NCI-H748 (cell line): ENCODE measurements around the gene SERPINE1.
"Not testable (repeated sequence)": the region's sequence is repeated elsewhere in the genome, so short reads cannot be mapped to it uniquely, and the experiment has no call there.

Experiments used
- DNase-seq: peaks from one replicate; lab custom pipeline; 2025; ENCODE audit not compliant: unreplicated experiment; lab: John Stamatoyannopoulos, UW

Gene SERPINE1

DNA sequence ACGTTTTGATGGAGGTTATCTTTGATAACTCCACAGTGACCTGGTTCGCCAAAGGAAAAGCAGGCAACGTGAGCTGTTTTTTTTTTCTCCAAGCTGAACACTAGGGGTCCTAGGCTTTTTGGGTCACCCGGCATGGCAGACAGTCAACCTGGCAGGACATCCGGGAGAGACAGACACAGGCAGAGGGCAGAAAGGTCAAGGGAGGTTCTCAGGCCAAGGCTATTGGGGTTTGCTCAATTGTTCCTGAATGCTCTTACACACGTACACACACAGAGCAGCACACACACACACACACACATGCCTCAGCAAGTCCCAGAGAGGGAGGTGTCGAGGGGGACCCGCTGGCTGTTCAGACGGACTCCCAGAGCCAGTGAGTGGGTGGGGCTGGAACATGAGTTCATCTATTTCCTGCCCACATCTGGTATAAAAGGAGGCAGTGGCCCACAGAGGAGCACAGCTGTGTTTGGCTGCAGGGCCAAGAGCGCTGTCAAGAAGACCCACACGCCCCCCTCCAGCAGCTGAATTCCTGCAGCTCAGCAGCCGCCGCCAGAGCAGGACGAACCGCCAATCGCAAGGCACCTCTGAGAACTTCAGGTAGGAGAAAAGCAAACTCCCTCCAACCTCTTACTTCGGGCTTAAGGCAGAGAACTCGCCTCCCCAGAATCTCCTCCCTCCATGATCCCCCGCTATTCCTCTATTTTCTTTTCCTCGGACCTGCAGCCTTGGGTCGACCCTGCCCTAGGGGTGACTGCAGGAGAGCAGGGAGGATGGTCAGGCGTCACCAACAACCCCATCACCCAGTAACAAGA is at the start of gene SERPINE1:
TSS of gene SERPINE1 (plus strand) at position 454 of the 809 bp plus-strand sequence. CDS start 1,290 bp downstream, outside the sequence.
- DNase-seq: peak; percentile 59

DNA sequence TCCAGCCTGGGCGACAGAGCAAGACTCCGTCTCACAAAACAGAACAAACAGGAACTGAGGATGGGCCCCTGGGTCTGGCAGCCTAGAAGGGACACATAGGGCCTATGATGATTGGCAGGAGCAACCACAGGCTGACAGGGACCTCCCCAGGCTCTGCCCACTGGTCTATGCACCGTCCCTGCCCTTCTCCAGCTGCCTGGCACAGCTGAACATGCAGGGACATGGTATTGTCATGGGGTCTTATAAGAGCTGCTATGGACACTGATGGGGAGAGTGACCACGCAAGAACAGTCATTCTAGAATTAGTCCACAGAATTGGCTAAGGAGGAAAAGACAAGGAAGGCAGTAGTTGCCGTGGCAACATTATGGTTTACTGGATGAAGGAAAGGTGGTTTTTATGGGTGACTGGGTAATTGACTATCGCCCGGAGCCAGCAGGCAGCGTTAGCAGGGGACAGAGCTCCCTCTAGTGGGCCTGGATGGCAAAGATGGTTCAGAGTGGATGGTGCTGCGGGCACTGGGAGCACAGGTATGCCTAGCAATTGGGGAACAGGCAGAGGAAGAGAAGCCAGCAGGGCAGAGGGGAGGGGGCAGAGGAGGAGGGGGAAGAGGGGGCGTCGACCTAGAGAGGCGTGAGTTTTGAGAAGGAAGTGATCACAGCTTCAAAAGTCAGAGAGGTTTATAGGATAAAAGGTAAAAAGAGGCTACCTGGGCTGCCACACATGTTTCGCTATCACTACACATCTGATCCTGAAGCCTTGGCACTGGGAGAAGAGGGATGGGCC is 49.4 kb upstream of the SERPINE1 start:
- peak; percentile 75 for DNase-seq

DNA sequence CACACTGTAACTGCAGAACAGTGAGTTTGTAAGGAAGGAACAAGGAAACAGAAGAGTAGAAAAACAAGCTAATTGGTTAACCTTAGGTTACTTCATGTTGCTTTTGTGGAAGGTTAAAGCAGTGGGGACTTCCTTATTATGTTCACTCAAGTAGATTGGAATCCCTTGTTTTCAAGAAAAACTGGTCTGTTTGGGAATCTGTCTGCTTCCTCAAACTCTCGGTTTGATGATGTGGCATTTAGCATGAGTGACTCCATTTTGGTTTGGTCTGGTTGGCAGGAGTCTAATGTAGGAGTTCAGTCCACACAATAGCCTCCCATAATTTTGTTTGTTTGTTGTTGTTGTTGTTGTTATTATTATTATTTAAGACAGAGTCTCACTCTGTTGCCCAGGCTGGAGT is 45.5 kb upstream of the SERPINE1 start:
- DNase-seq: no peak

DNA sequence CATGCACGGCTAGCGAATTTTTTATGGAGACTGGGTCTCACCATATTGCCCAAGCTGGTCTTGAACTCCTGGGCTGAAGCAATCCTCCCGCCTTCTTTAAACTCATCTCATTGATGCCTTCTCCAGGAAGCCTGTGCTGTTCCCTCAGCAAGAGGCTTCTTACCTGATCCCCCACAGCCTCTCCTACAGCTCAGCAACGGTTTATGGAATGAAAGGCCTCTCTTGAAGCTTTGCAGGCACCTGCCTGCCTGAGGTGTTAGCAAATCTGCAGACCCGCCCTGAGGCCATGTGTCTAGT is 42.1 kb upstream of the SERPINE1 start:
- no peak for DNase-seq

DNA sequence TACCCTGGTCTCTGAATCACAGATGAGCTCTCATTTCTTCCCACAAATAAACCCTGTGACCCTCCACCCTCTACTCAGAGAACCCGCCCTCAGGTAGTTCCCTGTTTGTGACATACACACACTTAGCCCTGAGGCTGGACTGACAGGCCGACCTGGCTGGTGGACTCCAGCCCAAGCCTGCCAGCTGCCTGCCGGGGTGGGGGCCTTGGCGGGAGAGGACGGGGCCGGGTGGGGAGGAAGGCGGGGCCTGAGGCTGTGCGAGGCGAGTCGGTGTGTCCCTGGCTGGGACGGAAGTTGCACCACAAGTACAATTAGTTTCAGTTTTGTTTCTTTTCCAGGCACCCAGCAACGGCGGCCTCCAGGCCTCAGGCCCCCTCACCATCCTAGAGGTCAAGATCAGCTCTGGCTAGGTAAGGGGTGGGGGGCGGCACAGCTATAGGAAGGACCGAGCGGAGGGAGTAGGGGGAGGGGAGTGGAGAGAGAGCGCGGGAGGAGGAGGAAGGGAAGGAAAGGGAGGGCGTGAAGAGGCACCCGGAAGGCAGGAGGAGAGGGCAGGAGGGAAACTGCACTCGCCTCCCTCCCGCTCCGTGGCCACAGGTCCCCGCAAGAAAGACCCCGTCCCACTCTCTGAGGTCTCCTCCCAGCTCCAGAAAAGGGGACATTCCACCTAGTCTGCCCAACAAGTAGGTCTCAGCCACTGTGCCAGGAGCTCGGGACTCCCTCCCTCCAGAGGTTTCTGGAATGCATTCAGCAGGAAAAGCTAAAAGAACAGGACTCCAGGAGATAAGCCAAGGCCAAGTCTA is 41.5 kb upstream of the SERPINE1 start, which contains the start of gene TRIM56:
TSS of gene TRIM56 (plus strand) at position 320 of the 803 bp plus-strand sequence. CDS start 1,832 bp downstream, outside the sequence.
- DNase-seq: peak; percentile 82

DNA sequence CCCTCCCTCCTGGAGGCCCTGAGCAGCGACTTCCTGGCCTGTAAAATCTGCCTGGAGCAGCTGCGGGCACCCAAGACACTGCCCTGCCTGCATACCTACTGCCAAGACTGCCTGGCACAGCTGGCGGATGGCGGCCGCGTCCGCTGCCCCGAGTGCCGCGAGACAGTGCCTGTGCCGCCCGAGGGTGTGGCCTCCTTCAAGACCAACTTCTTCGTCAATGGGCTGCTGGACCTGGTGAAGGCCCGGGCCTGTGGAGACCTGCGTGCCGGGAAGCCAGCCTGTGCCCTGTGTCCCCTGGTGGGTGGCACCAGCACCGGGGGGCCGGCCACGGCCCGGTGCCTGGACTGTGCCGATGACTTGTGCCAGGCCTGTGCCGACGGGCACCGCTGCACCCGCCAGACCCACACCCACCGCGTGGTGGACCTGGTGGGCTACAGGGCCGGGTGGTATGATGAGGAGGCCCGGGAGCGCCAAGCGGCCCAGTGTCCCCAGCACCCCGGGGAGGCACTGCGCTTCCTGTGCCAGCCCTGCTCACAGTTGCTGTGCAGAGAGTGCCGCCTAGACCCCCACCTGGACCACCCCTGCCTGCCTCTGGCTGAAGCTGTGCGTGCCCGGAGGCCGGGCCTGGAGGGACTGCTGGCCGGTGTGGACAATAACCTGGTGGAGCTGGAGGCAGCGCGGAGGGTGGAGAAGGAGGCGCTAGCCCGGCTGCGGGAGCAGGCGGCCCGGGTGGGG is 39.4 kb upstream of the SERPINE1 start:
- DNase-seq: no peak

DNA sequence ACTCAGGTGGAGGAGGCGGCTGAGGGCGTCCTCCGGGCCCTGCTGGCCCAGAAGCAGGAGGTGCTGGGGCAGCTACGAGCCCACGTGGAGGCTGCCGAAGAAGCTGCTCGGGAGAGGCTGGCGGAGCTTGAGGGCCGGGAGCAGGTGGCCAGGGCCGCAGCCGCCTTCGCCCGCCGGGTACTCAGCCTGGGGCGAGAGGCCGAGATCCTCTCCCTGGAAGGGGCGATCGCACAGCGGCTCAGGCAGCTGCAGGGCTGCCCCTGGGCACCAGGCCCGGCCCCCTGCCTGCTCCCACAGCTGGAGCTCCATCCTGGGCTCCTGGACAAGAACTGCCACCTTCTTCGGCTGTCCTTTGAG is 38.9 kb upstream of the SERPINE1 start:
- no peak for DNase-seq

DNA sequence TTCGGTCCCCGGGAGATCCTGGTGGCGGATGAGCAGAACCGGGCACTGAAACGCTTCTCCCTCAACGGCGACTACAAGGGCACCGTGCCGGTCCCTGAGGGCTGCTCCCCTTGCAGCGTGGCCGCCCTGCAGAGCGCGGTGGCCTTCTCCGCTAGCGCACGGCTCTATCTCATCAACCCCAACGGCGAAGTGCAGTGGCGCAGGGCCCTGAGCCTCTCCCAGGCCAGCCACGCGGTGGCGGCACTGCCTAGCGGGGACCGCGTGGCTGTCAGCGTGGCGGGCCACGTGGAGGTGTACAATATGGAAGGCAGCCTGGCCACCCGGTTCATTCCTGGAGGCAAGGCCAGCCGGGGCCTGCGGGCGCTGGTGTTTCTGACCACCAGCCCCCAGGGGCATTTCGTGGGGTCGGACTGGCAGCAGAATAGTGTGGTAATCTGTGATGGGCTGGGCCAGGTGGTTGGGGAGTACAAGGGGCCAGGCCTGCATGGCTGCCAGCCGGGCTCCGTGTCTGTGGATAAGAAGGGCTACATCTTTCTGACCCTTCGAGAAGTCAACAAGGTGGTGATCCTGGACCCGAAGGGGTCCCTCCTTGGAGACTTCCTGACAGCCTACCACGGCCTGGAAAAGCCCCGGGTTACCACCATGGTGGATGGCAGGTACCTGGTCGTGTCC is 37.9 kb upstream of the SERPINE1 start:
- no peak for DNase-seq

DNA sequence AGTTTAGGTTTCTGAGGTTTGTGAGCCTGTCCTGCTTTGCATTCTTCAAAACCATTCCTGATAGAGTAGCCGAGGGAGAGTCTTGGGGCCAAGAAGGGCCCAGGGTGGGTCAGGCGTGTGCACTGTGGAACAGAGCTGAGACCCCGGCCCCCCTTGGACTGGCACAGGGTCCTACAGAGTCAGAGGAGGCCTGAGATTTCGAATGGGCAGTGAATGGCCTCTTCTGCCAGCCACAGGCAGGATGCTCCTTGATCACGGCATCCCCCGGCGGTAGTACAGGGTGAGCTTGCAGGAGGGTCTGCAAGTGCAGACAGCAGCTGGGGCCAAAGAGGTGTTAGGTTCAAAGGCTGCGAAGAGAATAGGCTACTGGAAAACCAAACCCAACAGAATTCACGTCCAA is 37.0 kb upstream of the SERPINE1 start:
- no peak for DNase-seq

DNA sequence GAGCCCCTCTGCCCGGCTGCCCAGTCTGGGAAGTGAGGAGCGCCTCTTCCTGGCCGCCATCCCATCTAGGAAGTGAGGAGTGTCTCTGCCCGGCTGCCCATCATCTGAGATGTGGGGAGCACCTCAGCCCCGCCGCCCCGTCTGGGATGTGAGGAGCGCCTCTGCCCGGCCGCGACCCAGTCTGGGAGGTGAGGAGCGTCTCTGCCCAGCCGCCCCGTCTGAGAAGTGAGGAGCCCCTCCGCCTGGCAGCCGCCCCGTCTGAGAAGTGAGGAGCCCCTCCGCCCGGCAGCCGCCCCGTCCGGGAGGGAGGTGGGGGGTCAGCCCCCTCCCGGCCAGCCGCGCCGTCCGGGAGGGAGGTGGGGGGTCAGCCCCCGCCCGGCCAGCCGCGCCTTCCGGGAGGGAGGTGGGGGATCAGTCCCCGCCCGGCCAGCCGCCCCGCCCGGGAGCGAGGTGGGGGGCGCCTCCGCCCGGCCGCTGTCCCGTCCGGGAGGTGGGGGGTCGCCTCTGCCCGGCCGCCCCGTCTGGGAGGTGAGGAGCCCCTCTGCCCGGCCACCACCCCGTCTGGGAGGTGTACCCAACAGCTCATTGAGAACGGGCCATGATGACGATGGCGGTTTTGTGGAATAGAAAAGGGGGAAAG is 34.5 kb upstream of the SERPINE1 start:
- DNase-seq: not testable (repeated sequence)

DNA sequence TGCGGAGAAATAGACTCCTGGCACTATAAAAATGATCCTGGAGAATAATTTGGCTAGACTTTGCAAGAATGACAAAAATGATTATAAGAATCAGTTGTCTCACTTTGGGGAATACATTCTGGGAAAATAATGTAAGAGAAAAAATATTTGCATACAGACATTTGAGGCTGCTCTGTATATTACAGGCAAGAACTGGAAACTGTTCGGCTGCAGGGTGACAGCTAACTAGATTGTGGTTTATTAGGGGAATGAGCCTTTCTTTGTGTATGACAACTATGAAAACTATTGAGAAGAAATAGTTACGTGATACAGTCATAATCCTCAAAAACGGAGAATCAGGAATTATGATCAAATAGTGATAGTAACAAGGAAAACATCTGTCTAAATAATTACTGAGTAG is 33.0 kb upstream of the SERPINE1 start:
- no peak for DNase-seq

DNA sequence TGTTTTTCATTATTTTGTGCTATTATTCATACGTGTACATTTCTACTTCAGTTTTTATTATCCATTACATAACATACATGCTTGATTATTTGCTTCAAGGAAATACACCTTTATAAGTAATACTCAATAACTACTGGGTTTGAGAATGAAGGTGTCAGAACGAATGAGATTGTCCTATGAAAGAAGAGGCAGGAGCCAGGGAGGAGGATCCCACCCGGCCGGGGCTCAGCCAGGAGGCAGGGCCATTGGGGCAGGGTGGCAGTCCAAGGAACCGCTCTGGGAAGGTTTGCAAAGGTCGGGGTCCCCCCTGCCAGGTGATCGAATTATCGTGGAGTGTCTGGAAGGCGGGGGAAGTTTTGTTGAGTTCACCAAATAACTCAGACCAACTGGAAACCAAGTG is 32.5 kb upstream of the SERPINE1 start:
- DNase-seq: no peak

DNA sequence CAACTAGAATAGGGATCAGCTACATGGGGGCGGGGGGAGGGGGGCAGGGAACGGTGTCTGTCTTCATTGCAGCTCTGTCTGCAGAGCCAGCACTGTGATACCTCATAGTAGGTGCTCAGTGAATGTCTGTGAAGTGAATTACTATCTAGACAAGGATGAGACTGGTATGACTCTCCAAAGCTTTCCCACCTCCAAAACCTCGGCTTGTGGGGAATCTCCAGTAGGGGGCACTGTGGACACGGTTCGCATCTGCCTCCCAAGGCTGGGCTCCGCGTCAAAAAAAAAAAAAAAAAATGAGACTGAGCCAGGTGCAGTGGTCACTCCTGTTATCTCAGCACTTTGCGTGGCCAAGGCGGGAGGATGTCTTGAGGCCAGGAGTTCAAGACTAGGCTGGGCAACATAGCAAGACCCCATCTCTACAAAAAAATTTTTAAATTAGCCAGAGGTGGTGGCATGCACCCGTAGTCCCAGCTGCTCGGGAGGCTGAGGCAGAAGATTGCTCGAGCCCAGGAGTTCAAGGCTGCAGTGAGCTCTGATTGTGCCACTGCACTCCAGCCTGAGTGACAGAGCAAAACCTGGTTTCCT is 32.0 kb upstream of the SERPINE1 start:
- DNase-seq: peak; percentile 43

DNA sequence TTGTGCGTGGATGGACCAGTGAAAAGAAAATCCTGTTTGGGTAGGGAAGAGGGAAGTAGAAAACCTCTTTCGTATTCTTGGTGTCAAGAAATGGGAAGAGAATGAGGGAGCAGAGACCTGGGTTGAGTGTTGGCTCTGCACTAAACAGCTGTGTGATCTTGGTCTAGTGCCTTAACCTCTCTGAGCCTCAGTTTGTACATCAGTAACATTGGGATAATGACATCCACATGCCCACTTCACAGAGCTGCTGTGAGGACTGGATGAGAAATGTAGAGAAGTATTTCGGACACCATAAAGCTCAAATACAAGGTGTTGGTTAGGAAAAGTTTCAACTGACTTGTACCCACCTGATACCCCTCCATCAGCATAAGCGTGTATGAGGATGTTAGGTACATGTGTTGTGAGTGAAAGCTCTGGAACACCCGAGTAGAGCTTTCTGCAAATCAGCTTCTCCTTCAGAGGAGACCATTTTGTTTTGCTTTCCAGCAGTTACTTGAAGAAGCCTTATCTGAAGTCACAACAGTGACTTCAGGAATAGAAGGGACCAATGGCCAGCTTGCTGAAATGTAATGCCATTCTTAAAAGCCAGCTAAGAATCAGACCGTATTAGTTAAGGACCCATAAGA is 30.5 kb upstream of the SERPINE1 start:
- DNase-seq: no peak

DNA sequence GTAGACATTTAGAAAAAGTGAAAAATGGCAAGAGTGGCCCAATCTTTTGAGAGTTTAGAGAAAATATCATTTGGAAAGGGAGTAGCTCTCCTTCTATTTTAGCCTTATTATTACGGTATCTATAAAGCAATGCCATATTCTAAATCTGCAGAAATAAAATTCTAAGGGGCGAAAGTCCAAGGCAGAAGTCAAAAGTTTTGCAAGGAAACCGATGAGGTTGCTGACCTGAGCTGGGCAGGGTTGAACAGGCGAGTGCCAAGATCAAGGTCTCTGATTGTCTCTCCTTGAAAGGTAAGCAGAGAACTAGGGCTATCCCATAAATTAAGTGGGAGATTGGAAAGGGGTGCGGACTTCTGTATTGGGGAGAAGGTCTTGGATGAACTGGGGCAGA is 30.0 kb upstream of the SERPINE1 start:
- DNase-seq: no peak

DNA sequence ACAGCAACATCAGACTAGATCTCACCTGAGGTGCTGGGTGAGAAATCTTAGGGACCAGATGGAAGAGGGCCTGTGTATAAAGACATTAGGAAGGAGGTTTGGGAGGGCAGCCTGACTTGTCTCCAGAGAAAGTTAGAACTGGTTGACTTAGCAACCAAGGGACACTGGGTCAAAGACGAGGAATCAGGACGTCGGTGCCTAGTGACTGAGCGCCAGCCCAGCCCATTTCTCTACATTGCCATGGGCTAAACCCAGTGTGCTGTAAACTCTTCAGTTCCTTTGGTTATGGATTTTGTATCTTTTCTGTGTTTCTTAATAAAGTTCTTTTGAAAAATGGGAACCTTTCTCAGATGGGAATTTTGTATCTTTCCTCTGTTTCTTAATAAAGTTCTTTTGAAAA is 29.3 kb upstream of the SERPINE1 start:
- DNase-seq: no peak

DNA sequence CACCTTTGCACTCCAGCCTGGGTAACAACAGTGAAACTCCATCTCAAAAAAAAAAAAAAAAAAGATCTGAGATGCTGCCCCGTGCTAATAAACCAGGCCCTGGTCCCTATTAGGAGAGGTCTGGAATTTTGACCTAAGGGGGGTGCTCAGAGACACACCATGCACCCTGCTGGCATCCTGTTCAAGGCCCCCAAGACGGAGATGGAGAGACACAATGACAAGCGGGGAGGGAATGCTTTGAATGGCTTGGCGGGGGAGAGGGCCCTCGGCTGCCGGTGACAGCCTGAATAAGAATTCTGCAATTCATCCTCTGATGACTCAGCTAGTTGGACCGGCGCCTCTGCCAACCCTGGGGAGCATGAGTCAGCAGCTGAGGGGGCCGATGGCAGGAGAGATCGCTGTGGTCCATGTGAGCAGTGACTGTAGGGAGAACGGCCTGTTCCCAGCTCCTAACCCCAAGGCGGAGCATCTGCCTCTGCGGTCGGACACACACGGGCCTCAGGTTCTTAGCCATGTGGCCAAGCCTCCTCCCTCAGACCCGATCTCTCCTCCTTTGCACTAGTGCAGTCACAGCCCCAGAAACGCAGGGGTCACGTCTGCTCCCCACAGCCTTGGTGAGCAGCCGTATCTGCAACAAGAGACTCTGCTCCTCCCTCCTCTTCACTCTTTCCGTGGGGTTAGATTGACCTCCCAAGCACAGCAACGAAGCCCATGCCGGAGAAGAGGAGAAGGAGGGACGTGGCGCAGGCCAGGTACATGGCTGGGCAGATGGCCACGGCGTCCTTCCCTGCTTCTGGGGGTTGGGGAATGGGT is 26.7 kb upstream of the SERPINE1 start:
- DNase-seq: peak; percentile 12
